Sigmoid colon (tissue), 7 donors: ENCODE measurements around the gene SPOP. TPM values are rescaled to one million over a fixed set of nuclear protein-coding genes. Genes with fewer than 3 reads are reported as not detected.

ENCODE experiments used
- DNase-seq: peaks from one replicate; pipeline ENCODE4 v3.0.0-alpha.2; 2019
- H3K27ac ChIP-seq, 4 donors: fragments of 200-600 bp; sonication (generic); one replicate each; pipeline ENCODE4 v1.5.1; 2016 to 2019; ENCODE audit warnings: mild to moderate bottlenecking in 1 of 4
- H3K27me3 ChIP-seq, 3 donors: fragments of 200-600 bp; sonication (generic); one replicate each; pipeline ENCODE4 v1.5.1; 2019; ENCODE audit warnings: mild to moderate bottlenecking in 1 of 3
- H3K36me3 ChIP-seq, 4 donors: fragments of 200-600 bp; sonication (generic); one replicate each; pipeline ENCODE4 v1.5.1; 2016 to 2019
- H3K4me1 ChIP-seq, 4 donors: fragments of 200-600 bp; sonication (generic); one replicate each; pipeline ENCODE4 v1.5.1; 2017 to 2019
- H3K4me3 ChIP-seq, 4 donors: fragments of 200-600 bp; sonication (generic); one replicate each; pipeline ENCODE4 v1.5.1; 2017 to 2019; ENCODE audit warnings: mild to moderate bottlenecking in 2 of 4, moderate library complexity in 1 of 4
- H3K9me3 ChIP-seq, 4 donors: fragments of 200-600 bp in 3 of 4; sonication (generic) in 3 of 4; one replicate each; pipeline versions ENCODE4 v1.5.1 to v1.6.1; 2013 to 2019
- EP300 ChIP-seq, 4 donors: sonication (generic); formaldehyde crosslinking; IDR thresholded peaks; one replicate each; pipeline ENCODE4 v1.6.1; 2017; ENCODE audit warnings: antibody characterized with exemption in 4 of 4
- POLR2A ChIP-seq, 2 donors: fragments of 450-650 bp; IDR thresholded peaks; one replicate each; pipeline ENCODE4 v1.6.1; 2016; ENCODE audit warnings: antibody characterized with exemption in 2 of 2, mild to moderate bottlenecking in 2 of 2, moderate library complexity in 2 of 2
- POLR2AphosphoS5 ChIP-seq, 4 donors: sonication (generic); formaldehyde crosslinking; IDR thresholded peaks; one replicate each; pipeline ENCODE4 v1.6.1; 2017; ENCODE audit warnings: antibody characterized with exemption in 4 of 4
- WGBS, 2 donors: extraction: QIAGEN DNeasy Blood & Tissue Kit; methylation state at CpG; one replicate each; pipeline ENCODE4 v1.1.7; 2013; 5-methylcytosine and 5-hydroxymethylcytosine counted together
- intact Hi-C: fragments of 100-400 bp; cut with DNase I; formaldehyde crosslinking; loops from one replicate; pipeline ENCODE4 v1.15.1; 2023
- polyA plus RNA-seq, 3 donors: library from polyadenylated mRNA; stranded (reverse); fragments of 200-250 nt; gene quantifications; one replicate each; pipeline ENCODE4 v1.2.3, GENCODE V29; 2013
- total RNA-seq, 4 donors: library from RNA; depleted of rRNA; stranded (reverse); fragments of >200 nt; gene quantifications; one replicate each; pipeline ENCODE4 v1.1.0, GENCODE V29; 2016
- TF ChIP-seq, protein P1 (sequence below), 4 experiments: fragments of 450-650 bp in 3 of 4; fragments of 200-600 bp in 1 of 4; IDR thresholded peaks; one replicate each; pipeline ENCODE4 v1.5.1; 2016 to 2019; ENCODE audit warnings: antibody characterized with exemption in 4 of 4, mild to moderate bottlenecking in 3 of 4, moderate library complexity in 2 of 4
- donor health status: healthy with polysubstance abuse.
- donor health status: Bipolar disorder and iron deficiency.
- donor health status: healthy.

SPOP gene
- total and polyA plus RNA-seq, 7 donors, result 33.0 to 332 (median 226) TPM

DNA sequence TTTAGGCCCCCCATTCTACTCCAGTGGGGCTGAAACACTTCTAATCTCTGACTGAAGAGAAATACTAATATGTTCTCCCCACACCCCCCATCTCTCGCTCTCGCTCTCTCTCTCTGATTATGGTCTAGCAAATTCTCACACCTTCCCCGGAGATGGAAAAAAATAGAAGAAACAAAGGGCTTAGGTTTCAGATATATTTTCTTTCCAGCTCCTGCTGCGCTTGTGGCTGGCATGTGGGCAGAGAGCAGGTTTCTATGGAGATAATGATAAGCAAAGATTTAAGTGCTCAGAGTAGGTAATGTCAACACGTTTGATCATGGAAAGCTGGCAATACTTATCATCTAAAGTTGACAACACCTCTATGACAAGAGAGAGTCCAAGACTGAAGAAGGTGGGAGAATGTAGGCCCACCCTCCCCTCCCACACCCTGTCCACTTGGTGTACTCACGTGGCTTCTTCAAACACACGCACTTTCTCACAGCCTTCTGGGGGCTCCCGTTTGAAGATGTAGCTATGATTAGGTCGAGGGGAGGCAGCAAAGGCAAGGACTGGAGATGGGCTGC lies 37.9 kb upstream of the SPOP start:
- 78 to 79% methylated on average over 9 of the region's 9 CpGs for WGBS, 2 donors
- no peak for TF ChIP-seq EP300 (IDR thresholded peaks at IDR 0.05)
- TF ChIP-seq POLR2A (IDR thresholded peaks at IDR 0.05), result no peak
- Histone ChIP-seq H3K36me3 (peaks cover 35 to 98% (median 48%) of the 10 kb centered on the region in 4 donors), H3K9me3 (no peaks in the 10 kb centered on the region), H3K27ac (peak overlapping the region in 1 of 4 donors; percentile 71), H3K4me3 (no peak overlapping the region), H3K27me3 (no peaks in the 10 kb centered on the region), H3K4me1 (peaks cover 0 to 8% (median 0%) of the 10 kb centered on the region in 4 donors)
- intact Hi-C loops, result no loop called here
- no peak for DNase-seq

DNA sequence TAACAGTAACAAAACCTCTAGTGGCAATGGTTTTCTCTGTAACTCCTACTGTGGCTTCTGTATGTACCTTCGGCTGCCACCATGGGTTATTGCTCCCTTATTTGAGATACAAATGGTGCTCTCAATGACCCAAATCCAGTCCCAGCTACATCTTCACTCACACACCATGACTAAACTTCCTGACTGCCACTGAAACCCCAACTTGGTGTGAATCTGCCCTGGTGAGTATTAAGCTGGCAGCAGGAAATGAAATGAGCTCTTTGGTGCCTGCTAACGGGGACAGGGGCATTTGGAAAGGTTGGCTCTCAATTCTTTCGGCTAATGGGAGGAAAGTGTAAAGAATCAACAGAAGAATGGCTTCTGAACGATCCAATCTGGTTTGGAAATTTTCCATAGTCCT lies 37.3 kb upstream of the SPOP start:
- Histone ChIP-seq H3K9me3 (no peaks in the 10 kb centered on the region), H3K36me3 (peaks cover 35 to 99% (median 48%) of the 10 kb centered on the region in 4 donors), H3K4me3 (no peak overlapping the region), H3K27me3 (no peaks in the 10 kb centered on the region), H3K4me1 (peaks cover 0 to 8% (median 0%) of the 10 kb centered on the region in 4 donors), H3K27ac (peak overlapping the region in 1 of 4 donors; percentile 71)
- no peak for DNase-seq
- TF ChIP-seq EP300 (IDR thresholded peaks at IDR 0.05) (no peak), POLR2A (IDR thresholded peaks at IDR 0.05) (no peak), POLR2AphosphoS5 (IDR thresholded peaks at IDR 0.05) (no peak)
- TF ChIP-seq, protein P1, sequence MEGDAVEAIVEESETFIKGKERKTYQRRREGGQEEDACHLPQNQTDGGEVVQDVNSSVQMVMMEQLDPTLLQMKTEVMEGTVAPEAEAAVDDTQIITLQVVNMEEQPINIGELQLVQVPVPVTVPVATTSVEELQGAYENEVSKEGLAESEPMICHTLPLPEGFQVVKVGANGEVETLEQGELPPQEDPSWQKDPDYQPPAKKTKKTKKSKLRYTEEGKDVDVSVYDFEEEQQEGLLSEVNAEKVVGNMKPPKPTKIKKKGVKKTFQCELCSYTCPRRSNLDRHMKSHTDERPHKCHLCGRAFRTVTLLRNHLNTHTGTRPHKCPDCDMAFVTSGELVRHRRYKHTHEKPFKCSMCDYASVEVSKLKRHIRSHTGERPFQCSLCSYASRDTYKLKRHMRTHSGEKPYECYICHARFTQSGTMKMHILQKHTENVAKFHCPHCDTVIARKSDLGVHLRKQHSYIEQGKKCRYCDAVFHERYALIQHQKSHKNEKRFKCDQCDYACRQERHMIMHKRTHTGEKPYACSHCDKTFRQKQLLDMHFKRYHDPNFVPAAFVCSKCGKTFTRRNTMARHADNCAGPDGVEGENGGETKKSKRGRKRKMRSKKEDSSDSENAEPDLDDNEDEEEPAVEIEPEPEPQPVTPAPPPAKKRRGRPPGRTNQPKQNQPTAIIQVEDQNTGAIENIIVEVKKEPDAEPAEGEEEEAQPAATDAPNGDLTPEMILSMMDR (IDR thresholded peaks at IDR 0.05), result no peak
- WGBS, 2 donors, result 81 to 82% methylated on average over 4 of the region's 4 CpGs
- intact Hi-C loops, result no loop called here

DNA sequence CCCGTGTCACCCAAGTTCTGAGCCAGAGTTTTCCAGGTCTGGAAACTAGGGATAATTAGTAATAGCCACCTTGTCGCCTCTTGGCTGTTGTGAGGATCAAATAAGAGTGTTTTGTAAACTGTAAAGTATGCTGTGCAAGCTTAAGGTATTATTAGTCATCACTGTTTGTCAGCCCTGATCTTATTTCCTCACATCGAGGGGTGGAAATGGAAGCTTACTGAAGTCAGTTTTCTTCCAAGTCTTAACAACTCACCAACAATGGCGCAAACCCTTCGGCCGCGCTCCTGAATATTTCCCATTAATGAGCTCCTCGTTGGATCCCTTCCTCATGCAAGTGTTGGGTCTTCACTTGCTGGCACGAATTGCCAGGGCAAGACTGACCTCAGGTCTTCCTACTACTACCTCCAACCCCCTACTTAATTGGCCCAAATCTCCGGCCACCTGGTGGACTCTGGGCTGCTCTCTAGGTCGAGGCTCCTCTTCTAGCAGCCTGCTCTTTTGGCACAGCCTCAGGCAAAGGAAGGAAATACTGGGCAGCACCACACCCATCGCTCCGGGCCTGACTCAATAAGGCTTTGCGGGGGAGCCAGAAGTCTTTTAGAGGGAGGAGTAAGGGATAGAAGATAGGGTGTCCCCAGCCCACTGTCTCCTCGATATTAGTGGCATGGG lies 30.8 kb upstream of the SPOP start:
- peaks cover 0 to 23% (median 22%) of the 10 kb centered on the region in 4 donors for H3K4me1 ChIP-seq
- WGBS, 2 donors, result 63 to 67% methylated on average over 15 of the region's 15 CpGs
- TF ChIP-seq, protein P1 (IDR thresholded peaks at IDR 0.05), result no peak
- TF ChIP-seq POLR2A (IDR thresholded peaks at IDR 0.05) (no peak), EP300 (IDR thresholded peaks at IDR 0.05) (no peak), POLR2AphosphoS5 (IDR thresholded peaks at IDR 0.05) (no peak)
- H3K4me3 ChIP-seq, result peak overlapping the region in 3 of 4 donors; percentile 76 to 93 (median 82)
- intact Hi-C loops, result loop anchor here (1.0 to 5.0 kb wide), 4 partner anchors 54 to 289 kb away; partner anchors contain the start of genes DLX3 and FAM117A
- H3K9me3 ChIP-seq, result no peaks in the 10 kb centered on the region
- H3K27ac ChIP-seq, result peak overlapping the region; percentile 89 to 92 (median 90)
- H3K27me3 ChIP-seq, result no peaks in the 10 kb centered on the region
- no peak for DNase-seq
- H3K36me3 ChIP-seq, result peaks cover 16 to 59% (median 25%) of the 10 kb centered on the region in 4 donors

DNA sequence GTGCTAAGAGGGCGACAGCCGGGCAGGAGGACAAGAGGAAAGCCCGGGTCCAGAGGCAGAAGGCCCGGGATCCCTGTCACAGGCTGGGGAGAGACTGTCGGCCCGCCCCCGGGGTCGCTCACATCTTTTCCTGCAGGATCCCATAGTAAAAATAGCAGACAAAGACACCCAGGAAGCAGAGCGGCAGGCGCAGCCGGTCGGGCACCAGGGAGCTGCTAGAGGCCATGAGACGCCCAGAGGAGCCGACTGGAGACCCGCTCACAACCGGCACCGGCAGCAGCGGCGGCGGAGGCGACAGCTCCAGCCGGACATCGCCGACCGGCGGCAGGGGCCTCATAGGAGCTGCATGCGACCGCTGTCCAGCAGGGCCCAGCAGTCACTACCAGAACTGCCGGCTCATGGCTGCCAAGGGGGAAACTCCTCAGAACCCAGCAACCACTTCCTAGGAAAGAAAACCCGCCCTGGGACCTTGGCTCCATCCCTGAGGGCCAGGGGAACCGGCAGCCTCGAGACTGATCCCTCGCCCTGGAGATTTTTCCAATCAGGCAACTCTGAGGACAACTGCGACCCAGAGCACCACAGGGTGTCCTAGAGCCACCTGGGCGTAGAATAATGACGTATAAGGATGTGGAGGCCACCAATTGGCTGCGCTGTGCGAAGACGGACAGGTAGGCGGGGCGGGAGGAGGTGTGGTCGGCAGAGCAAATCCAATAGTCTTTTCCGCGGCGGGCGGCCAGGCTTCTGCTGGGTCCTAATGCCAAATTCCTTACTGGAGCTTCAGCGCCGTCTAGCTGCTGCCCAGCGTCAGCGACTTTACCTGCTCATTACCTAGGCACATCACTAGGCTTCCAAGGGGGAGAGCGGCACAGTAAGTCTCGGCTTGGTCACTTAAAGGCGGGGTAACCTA lies 30.0 kb upstream of the SPOP start, which contains the start of gene SLC35B1:
Gene SLC35B1, minus strand, starts transcription at position 357 of the 907 bp plus-strand sequence. Its CDS starts 131 bp downstream, at position 226.
- no peaks in the 10 kb centered on the region for H3K9me3 ChIP-seq
- TF ChIP-seq POLR2A (IDR thresholded peaks at IDR 0.05), result peak; percentile 42 to 50
- TF ChIP-seq, protein P1 (IDR thresholded peaks at IDR 0.05), result peak; percentile 4 to 54 (median 48)
- TF ChIP-seq POLR2AphosphoS5 (IDR thresholded peaks at IDR 0.05), result peak; percentile 53 to 83 (median 70)
- no peak for TF ChIP-seq EP300 (IDR thresholded peaks at IDR 0.05)
- 0 to 1% methylated on average over 53 of the region's 53 CpGs for WGBS, 2 donors
- H3K4me3 ChIP-seq, result peak within 1 kb of the TSS; percentile 76 to 93 (median 85)
- intact Hi-C loops, result loop anchor here (1.0 to 5.0 kb wide), 4 partner anchors 54 to 289 kb away; partner anchors contain the start of genes DLX3 and FAM117A
- peak; percentile 99 for DNase-seq
- H3K27ac ChIP-seq, result peak within 1 kb of the TSS; percentile 89 to 92 (median 90)
- peaks cover 21 to 59% (median 32%) of the 10 kb centered on the region in 4 donors for H3K36me3 ChIP-seq
- H3K4me1 ChIP-seq, result peaks cover 0 to 23% (median 22%) of the 10 kb centered on the region in 4 donors
- no peaks in the 10 kb centered on the region for H3K27me3 ChIP-seq
